GM20000 (cell line): ENCODE measurements around the gene KMT2E.
"Not testable (repeated sequence)": the region's sequence is repeated elsewhere in the genome, so short reads cannot be mapped to it uniquely, and the experiment has no call there.

Experiments
- DNase-seq: peaks from one replicate; pipeline ENCODE4 v3.0.0; 2012; ENCODE audit warnings: low spot score
- TF ChIP-seq, protein P1 (sequence below): IDR thresholded peaks from 2 replicates; pipeline ENCODE4 v1.5.1; 2012; ENCODE audit warnings: mild to moderate bottlenecking, control low read depth; ENCODE audit errors: extremely low read depth, missing control alignments

Gene KMT2E

DNA sequence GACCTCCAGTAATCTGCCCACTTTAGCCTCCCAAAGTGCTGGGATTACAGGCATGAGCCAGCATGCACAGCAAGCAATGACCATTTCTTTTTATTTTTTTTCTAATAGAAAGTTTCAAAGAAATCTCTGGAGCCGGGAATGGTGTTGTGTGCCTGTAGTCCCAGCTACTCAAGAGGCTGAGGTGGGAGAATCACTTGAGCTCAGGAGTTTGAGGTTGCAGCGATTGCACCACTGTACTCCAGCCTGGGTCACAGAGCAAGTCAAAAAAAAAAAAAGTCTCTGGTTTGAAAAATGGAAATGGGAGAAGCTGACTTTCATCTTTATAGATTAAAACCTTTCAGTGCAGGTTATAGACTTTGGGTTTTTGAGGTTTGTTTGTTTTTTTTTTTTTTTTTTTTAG, 44.8 kb upstream of the KMT2E start:
- TF ChIP-seq, protein P1, sequence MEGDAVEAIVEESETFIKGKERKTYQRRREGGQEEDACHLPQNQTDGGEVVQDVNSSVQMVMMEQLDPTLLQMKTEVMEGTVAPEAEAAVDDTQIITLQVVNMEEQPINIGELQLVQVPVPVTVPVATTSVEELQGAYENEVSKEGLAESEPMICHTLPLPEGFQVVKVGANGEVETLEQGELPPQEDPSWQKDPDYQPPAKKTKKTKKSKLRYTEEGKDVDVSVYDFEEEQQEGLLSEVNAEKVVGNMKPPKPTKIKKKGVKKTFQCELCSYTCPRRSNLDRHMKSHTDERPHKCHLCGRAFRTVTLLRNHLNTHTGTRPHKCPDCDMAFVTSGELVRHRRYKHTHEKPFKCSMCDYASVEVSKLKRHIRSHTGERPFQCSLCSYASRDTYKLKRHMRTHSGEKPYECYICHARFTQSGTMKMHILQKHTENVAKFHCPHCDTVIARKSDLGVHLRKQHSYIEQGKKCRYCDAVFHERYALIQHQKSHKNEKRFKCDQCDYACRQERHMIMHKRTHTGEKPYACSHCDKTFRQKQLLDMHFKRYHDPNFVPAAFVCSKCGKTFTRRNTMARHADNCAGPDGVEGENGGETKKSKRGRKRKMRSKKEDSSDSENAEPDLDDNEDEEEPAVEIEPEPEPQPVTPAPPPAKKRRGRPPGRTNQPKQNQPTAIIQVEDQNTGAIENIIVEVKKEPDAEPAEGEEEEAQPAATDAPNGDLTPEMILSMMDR = no peak
- DNase-seq = no peak

DNA sequence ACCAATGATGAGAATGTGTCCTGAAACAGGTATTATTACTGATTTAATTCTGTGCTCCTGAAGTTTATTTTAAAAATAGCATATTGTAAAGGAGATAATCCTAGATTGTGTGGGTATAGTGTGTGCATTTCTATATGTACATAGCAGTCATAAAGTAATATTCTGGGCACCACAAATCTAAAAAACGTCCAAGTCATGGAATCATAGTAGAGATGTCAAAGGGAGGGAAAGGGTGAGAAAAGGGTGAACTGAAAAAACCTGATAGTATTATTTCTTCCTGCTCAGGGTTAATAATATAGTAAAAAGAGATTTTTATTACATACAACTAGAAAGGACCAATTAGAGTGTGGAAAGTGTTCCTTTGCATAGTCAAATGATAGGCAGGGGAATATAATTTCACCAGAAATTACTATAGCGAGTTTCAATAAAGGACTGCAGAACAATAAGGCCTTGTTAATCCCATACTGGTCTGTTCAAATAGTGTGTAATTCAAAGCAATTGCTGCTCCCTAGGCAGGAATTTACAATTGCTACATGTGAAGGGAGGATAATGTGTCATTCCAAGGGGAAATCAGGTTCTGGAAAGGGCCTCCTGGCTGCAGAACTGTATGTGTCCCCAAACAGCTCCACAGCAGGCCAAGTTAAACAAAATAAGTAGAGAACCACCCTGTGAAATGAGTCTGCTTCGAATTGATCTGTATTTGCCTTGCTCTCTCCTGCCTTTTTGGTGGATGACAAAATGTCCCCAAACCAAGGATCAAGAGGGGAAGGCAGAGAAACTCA, 42.5 kb upstream of the KMT2E start:
- no peak for DNase-seq
- TF ChIP-seq, protein P1 = no peak

DNA sequence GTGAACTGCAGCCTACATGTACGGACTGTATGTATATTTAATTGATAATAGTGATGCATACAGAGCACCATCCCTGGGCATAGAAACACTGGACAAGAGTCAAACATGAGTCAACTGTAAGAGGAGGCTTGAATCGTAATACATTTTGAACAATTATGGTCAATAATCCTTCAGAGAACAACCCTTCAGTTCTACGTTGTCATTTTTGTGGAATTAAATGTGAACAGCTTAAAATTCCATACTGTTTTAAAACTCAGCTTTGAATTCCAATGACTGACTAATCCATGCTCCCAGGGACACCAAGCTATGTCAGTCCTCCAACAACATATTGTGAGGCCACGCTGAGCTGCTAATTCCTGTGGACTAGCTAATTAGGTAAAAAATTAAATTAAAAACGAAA, 41.5 kb upstream of the KMT2E start:
- DNase-seq = no peak
- TF ChIP-seq, protein P1 = no peak

DNA sequence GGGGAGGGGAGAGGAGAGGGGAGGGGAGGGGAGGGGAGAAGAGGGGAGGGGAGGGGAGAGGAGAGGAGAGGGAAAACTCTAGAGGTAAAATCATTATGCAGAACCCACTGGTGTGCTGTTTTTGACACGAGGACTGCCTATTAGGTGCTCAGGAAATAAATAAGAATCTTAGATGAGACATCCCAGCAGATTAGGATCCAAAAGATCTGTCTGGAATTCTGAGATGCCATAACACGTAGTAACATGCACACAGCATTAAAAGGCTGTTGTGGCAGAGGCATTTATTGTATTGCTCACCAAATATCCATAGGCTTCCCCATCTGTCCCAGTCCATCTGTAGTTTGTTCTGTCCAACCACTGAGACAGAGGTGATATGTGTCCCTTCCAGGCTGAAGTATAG, 40.8 kb upstream of the KMT2E start:
- DNase-seq = no peak
- TF ChIP-seq, protein P1 = no peak

DNA sequence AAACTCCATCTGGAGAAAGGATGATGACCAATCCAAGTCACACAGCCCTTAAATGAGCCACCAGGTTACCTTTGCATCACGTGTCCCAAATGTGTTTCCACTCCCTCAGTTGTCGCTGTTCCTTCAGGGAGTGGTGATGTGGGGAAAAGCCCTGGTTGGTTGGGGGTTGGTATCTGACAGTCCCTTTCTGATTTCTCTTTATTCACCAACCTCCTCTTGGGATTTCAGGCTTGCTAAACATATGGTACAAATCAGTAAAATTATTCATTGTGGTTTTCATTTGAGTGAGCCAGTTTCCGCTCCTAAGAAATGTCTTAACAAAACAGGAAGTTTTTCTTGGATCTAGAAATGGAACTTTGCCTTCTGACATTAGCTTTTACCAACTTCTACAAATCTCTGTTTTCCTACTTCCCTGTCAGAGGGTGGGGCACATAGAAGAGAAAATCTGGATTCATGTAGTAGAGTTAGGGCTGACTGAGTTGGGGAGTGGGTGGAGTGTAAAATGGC, 40.0 kb upstream of the KMT2E start:
- no peak for DNase-seq
- TF ChIP-seq, protein P1 = no peak

DNA sequence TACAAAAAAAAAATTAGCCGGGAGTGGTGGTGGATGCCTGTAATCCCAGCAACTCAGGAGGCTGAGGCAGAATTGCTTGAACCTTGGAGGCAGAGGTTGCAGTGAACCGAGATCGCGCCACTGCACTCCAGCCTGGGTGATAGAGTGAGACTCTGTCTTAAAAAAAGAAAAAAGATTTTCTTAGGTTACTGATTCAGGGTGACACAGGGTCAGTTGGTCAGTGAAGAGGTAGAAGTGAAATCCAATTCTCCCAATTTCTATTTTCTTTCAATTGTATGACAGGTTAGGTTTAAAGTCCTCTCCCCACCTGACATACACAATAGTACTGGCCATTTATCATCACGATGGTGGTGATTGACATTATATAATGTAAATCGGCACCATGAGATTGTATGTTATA, 38.5 kb upstream of the KMT2E start:
- DNase-seq = not testable (repeated sequence)

DNA sequence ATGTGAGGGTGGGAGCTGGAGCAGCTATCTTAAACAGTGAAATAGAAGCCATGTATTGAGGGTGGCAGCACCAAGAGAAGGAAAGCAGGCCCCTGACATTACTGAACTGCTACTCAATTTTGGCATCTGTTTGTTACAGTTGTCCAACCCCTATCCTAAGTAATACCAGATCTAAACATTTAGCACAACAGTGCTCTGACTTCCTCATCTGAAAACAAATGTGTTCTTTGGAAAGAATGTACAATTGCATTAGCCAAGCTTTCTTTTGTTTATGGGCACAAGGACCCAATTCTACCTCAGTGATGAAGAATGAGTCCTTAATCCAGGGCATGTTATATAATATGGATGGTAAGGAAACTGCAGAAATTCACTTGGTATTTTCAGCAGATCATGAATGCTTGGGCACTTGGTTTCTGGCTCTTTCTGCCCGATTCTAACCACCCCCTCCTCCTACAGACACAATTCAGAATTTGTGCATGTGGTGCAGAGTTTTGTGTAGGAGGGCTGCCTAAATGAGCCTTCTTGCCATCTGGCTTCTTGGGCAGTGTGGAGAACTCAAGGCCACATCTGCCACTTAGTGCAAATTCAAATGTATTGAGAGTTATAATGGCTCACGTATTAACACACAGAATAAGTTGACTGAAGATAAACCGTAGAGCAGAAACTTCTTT, 36.9 kb upstream of the KMT2E start:
- TF ChIP-seq, protein P1 = no peak
- no peak for DNase-seq
